Measurements from ENCODE around the gene FAM118A.
"Not testable (repeated sequence)": the region's sequence is repeated elsewhere in the genome, so short reads cannot be mapped to it uniquely, and the experiment has no call there.

FAM118A gene

DNA sequence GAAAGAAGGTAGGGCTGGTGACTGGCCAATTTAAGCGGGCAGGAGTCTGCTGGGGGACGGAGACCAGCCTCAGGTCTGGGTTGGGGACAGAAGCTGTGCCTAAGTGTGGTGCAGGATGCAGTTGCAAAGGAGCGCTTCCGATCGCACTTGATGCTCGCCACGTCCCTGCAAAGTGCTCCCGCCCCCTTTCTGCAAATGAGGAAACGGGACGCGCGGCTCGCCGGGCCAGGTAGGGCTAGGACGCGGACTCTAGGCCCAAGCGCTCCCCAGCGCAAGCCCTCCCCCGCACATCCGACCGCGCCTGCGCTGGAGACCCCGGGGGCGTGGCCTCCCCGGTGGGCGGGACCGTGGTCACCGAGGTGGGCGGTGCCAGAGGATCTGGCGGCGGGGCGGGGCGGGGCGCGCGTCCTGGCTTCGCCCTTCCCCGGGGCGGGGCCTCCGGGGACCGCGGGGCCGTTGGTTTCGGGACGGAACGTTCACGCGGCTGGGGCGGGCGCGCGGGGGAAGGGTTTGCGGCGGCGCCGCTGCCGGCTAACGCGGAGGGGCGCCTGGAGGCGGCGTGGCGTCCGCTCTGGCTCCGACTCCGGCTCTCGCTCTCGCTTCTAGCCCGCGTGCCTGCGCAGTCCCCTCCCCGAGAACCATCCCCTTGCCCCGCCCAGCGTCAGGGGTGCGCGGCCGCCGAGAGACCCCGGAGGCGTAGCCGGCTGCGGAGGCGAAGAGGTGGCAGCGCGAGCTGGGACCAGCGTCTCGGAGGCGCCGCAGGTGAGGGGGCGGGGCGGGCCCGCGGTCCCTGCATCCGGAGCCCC is at the start of gene FAM118A:
Gene FAM118A, plus strand, starts transcription at position 513 of the 806 bp plus-strand sequence. CDS start 12,446 bp downstream, outside the sequence.
- in situ Hi-C loops (cut with MboI; ENCODE audit: low sequenced_read_pairs): no loop called here

- in situ Hi-C loops (cut with MboI; ENCODE audit: low sequenced_read_pairs): loop anchor here (10.0 kb wide), 1 partner anchor 164 kb away; no protein-coding TSS in a partner anchor
Observed at GRCh38 chr22:45260395-45260759, 49.4 kb upstream of the FAM118A start.

GRCh38 chr22:45261407-45262088 is 48.2 kb upstream of the FAM118A start:
- in situ Hi-C loops (cut with MboI; ENCODE audit: low sequenced_read_pairs): loop anchor here (10.0 kb wide), 1 partner anchor 163 kb away; no protein-coding TSS in a partner anchor

GRCh38 chr22:45262195-45262930 is 47.4 kb upstream of the FAM118A start:
- in situ Hi-C loops (cut with MboI; ENCODE audit: low sequenced_read_pairs): loop anchor here (10.0 kb wide), 1 partner anchor 162 kb away; no protein-coding TSS in a partner anchor

DNA sequence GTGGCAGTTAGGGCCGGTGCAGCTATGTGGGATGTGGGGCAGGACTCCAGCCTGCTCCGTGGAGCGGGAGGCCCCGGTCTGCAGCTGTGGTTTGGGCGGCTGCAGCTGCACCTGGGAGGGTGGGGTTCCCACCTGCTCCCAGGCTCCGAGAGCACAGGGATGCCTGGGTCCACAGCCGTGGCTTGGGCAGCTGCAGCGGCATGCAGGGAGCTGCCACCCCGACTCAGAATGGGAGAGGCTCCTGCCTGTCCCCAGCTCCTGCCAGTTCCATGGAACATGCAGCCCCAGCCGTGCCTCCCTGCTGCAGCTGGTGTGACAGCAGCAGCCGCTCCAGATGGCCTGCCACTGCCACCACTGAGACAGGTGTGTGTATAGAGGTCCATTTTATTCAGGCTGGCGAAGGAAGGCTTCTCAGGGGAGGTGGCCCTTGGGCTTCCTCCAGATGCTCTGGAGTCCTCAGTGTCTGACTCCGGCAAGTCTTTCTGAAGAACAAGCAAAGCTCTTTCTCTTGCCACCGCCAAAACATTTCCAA is 46.7 kb upstream of the FAM118A start:
- in situ Hi-C loops (cut with MboI; ENCODE audit: low sequenced_read_pairs): loop anchor here (10.0 kb wide), 1 partner anchor 162 kb away; no protein-coding TSS in a partner anchor

DNA sequence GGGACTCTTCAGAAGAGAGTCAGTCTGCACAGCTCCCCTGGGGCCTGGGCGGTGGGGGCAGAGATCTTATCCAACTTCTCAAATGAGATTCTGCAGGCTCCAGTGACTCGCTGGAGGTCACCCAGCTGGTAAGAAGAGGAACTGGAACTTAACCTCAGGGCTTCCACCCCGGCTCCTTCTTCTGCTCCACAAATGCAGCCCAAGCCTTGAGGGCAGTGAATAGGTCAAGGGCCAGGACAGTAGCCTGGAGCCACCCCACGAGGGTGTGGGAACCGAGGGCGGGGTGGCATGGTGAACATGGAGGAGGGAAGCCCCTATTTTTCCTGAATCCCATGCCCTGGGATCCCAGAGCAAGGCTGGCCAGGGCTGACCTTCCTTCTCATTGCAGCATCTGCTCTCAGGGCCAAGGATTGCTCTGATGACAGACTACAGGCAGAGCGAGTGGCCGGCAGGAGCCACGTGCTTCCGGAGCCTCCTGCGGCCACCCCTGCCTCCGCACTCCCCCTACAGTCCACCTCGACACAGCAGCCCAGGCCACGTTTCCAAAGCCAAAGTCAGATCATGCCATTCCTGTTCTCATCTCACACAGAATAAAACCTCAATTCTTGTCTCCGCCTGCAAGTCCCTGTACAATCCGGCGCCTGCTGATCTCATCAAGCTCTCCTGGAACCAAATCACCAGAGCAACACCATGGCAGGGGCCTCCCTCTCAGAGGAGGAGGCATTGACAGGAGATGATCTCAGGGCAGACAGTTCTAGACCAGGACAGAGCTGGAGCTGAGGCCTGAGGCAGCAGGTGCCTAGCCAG is 46.1 kb upstream of the FAM118A start:
- in situ Hi-C loops (cut with MboI; ENCODE audit: low sequenced_read_pairs): loop anchor here (10.0 kb wide), 1 partner anchor 161 kb away; no protein-coding TSS in a partner anchor

DNA sequence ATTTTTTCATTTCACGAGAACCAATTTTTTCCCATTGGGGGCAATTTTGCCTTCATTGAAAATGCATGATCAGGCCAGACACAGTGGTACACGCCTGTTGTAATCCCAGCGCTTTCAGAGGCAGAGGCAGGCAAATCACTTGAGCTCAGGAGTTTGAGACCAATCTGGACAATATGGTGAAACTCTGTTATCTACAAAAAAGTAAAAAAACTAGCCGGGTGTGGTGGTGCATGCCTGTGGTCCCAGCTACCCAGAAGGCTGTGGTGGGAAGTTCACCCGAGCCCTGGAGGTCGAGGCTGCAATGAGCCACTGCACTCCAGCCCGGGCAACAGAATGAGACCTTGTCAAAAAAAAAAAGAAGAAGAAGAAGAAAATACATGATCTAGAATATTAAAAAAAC is 44.2 kb upstream of the FAM118A start:
- in situ Hi-C loops (cut with MboI; ENCODE audit: low sequenced_read_pairs): loop anchor here (10.0 kb wide), 1 partner anchor 159 kb away; no protein-coding TSS in a partner anchor

DNA sequence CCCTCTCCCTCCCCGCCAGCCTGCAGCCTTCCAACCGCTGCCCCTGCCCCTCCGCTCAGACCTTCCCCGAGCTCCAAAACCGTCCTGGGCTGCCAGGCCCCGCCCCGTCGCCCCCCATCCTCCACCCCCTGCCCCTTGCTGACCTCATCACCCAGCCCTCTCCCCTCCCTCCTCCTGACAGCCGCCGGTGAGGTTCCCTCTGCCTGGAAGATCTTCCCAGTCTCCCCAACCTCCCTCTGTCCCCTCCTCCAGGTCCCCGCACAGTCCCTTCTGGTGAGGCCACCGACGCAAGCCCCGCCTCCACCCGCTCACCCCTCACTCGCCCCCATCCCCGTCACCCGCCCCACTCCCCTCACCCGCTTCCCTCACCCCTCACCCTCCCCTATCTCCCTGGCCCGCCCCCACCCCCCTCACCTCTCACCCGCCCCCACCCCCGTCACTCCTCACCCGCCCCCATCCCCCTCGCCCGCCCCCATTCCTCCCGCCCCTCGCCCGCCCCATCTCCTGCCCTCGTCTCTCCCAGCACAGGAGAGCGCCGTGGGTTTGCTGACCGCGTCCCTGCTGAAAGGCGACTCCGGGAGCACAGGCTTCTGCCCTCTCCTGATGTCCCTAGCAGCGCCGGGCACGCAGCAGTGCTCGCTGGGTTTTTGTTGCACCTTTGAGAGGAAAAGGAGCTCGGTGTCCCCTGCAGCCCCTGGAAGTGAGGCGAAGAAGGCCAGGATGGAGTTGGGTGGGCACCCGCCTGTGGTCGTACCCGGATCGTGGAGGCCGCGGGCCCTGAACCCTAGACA is 41.4 kb upstream of the FAM118A start:
- in situ Hi-C loops (cut with MboI; ENCODE audit: low sequenced_read_pairs): loop anchor here (10.0 kb wide), 1 partner anchor 156 kb away; no protein-coding TSS in a partner anchor

- in situ Hi-C loops (cut with MboI; ENCODE audit: low sequenced_read_pairs): loop anchor here (10.0 kb wide), 1 partner anchor 156 kb away; no protein-coding TSS in a partner anchor
Observed at GRCh38 chr22:45268958-45269844, 40.5 kb upstream of the FAM118A start.

DNA sequence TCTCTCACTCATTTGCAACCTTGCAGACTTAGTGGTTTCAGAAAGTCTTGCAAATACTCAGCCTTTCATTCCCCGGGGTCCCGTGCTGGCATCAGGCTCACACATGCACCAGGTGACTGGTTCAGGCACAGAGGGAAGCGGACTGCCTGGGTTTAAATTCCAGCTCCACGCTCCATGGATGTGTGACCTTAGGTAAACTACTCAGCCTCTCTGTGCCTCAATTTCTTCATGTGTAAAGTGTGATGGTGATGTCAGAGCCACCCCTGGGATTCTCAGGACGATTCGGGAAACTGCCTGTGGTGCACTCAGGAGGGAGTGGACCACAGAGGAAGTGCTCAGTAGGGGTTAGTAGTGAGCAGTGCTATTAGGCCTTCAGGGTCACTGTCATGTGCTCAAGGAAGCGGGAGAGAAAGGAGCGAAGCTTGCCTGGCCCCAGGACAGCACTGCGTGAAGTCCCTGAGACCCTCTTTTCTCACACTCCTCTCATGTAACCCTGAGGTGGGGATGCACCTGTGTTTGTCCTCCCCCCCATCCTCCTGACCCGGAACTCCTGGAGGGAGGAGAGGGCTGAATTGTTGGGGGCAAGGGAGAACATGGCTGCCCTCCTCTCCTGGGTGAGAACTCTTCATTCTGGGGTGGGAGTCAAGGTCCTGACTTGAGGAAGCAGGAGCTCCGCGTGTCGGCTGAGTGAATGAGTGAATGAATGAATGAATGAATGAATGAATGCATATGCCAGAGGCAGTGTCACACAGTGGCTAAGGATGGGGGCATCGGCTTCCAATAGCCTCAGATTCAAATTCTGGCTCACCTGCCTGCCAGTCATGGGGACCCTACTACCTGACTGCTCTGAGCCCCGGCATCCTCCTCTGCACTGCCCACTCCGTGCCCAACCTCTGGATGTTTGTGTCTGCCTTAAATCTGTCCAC is 39.4 kb upstream of the FAM118A start:
- in situ Hi-C loops (cut with MboI; ENCODE audit: low sequenced_read_pairs): no loop called here

DNA sequence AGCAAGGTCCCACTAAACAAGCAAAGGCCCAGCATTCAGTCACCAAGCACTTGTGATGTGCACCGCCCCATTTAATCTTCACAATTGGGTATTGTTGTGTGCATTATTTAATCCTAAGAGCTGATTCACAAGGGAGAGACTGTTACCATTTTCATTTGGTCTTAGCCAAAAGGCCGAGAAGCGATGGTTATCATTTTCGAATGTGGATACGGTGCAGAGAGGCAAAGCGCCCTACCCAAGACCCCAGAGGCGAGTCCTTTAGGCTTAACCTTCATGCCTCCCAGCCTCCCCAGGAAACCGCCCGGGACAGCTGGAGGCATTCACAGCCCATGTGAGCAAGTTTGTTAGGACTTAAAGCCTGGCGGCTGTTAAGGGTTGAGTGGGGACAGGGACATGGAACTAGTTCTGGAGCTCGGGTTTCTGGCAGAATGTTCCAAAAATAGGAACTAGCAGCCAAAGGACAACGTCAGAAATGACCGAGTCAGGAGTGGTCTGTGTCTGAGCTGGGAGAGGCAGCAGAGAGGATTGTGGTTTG is 38.0 kb upstream of the FAM118A start:
- in situ Hi-C loops (cut with MboI; ENCODE audit: low sequenced_read_pairs): no loop called here

DNA sequence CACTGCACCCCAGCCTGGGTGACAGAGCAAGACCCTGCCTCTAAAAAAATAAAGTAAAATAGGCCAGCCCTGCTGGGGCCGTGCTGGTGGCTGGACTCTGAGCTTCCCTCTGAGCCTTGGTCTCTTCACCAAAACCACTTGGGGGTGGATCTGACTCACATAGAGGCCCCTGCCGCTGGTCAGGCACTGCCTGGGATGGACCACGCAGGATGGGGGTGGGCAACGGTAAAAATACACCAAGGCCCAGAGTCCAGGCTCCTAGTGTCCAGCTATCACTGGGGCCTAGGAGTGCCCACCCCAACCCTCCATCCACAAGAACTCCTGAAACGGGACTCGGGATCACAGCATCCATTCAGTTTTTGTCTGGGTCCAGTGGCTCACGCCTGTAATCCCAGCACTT is 37.2 kb upstream of the FAM118A start:
- in situ Hi-C loops (cut with MboI; ENCODE audit: low sequenced_read_pairs): no loop called here

DNA sequence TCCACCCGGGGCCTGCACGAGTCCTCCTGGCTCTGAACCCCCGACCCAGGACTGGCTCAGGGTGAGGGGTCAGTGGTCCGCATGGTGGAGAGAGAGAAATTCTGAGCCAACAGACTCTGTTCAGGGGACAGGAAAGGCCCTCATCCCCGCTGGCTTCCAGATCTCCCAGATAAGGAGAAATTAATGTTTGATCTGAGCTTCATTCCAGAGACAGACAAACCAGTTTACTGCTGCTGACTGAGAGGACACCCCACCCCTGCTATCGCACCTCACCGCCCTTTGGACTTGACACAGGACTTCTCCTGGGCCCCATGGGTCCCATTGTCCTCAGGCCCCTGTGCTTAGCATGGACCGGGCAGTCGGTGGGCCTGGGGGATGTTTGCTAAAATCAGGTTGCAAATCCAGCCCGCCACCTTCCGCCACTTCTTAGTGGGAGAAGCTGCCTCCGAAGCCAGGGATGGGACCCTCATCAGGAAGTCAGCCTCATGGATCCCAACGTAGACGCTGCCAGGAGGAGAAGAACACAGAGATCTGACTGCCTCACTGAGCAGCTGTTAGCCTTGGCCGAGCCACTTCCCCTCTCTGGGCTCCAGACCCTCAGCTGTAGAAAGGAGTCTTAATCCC is 36.2 kb upstream of the FAM118A start:
- in situ Hi-C loops (cut with MboI; ENCODE audit: low sequenced_read_pairs): no loop called here

- in situ Hi-C loops (cut with MboI; ENCODE audit: low sequenced_read_pairs): no loop called here
Observed at GRCh38 chr22:45276507-45277105, 33.1 kb upstream of the FAM118A start.

DNA sequence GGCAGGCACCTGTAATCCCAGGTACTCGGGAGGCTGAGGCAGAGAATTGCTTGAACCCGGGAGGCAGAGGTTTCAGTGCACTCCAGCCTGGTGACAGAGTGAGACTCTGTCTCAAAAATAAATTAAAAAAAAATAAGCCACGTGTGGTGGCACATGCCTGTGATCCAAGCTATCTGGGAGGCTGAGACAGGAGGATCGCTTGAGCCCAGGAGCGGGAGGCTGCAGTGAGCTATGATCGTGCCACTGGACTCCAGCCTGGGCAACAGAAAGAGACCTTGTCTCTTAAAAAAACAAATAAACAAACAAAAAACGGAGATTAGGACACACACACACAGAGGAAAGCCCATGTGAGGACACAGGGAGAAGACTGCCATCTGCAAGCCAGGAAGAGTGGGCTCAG is 32.0 kb upstream of the FAM118A start:
- in situ Hi-C loops (cut with MboI; ENCODE audit: low sequenced_read_pairs): not testable (repeated sequence)

GRCh38 chr22:45278125-45278524 is 31.6 kb upstream of the FAM118A start:
- in situ Hi-C loops (cut with MboI; ENCODE audit: low sequenced_read_pairs): no loop called here
